GM19043 (cell line): ENCODE data around the gene KMT5C.

Source experiments
- ATAC-seq: cut with Tn5 transposase; IDR thresholded peaks from one replicate; pipeline ENCODE4 v1.9.1; 2021; ENCODE audit warnings: low read depth; ENCODE audit not compliant: unreplicated experiment

KMT5C gene

GRCh38 chr19:55362990-55363716, 23.5 kb downstream of the KMT5C start, which contains the start of gene GARIN5B:
GARIN5B (minus strand) TSS chr19:55363260; CDS start chr19:55363066, 194 bp downstream.
- no peak for ATAC-seq

- no peak for ATAC-seq
Observed at GRCh38 chr19:55365245-55365644, 25.6 kb downstream of the KMT5C start.

GRCh38 chr19:55365964-55366363, 26.3 kb downstream of the KMT5C start:
- no peak for ATAC-seq

GRCh38 chr19:55366790-55367189, 27.1 kb downstream of the KMT5C start:
- ATAC-seq = no peak

- no peak for ATAC-seq
Observed at GRCh38 chr19:55368106-55368505, 28.4 kb downstream of the KMT5C start.

- ATAC-seq = no peak
Observed at GRCh38 chr19:55368701-55369563, 29.3 kb downstream of the KMT5C start.

GRCh38 chr19:55369653-55370304, 30.1 kb downstream of the KMT5C start:
- ATAC-seq = no peak

- no peak for ATAC-seq
Observed at GRCh38 chr19:55370305-55370988, 30.8 kb downstream of the KMT5C start, which contains the start of gene IL11. IL11 (minus strand) TSS chr19:55370463; CDS start chr19:55370310, 153 bp downstream.

- no peak for ATAC-seq
Observed at GRCh38 chr19:55372316-55373081, 32.8 kb downstream of the KMT5C start.

- no peak for ATAC-seq
Observed at GRCh38 chr19:55373306-55373992, 33.8 kb downstream of the KMT5C start.

- no peak for ATAC-seq
Observed at GRCh38 chr19:55373993-55374757, 34.5 kb downstream of the KMT5C start.

GRCh38 chr19:55376241-55376933, 36.7 kb downstream of the KMT5C start, which contains the start of gene TMEM190:
TMEM190 (plus strand) TSS chr19:55376826; CDS start chr19:55376854, 28 bp downstream.
- no peak for ATAC-seq

GRCh38 chr19:55377356-55378131, 37.9 kb downstream of the KMT5C start:
- no peak for ATAC-seq

- no peak for ATAC-seq
Observed at GRCh38 chr19:55379174-55379573, 39.5 kb downstream of the KMT5C start.

- no peak for ATAC-seq
Observed at GRCh38 chr19:55382013-55382412, 42.3 kb downstream of the KMT5C start.

GRCh38 chr19:55382522-55383054, 42.9 kb downstream of the KMT5C start:
- no peak for ATAC-seq
